Measurements from ENCODE around the gene LYL1. TPM values are rescaled to one million over a fixed set of nuclear protein-coding genes. Genes with fewer than 3 reads are reported as not detected.

The LYL1 gene
- total and polyA plus RNA-seq, 9 of the 15 experiments (the other 6 are each of a cell fraction or from before 2014, with no cell fraction given) = 1.3 to 266 (median 34.0) TPM

GRCh38 chr19:13069415-13070359 lies 33.0 kb downstream of the LYL1 start (continued):
- TF ChIP-seq, protein P1, sequence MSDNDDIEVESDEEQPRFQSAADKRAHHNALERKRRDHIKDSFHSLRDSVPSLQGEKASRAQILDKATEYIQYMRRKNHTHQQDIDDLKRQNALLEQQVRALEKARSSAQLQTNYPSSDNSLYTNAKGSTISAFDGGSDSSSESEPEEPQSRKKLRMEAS (CRISPR knock-in tag; IDR thresholded peaks at IDR 0.05) = peak; percentile 78
- peak; percentile 62; the same call in 1 of the 2 replicates for TF ChIP-seq SMARCA5 (IDR thresholded peaks at IDR 0.05)
- no peak for TF ChIP-seq ZNF121 (CRISPR knock-in tag; conservative IDR thresholded peaks at IDR 0.05)
- peak; percentile 64 for TF ChIP-seq MEIS2 (IDR thresholded peaks at IDR 0.05; ENCODE audit: partially characterized antibody)
- 0 out of 2 replicates have a peak, but pooled peaks have one; percentile 72 for TF ChIP-seq CCAR2 (IDR thresholded peaks at IDR 0.05; ENCODE audit: low read depth, low read length)
- TF ChIP-seq, protein P2, sequence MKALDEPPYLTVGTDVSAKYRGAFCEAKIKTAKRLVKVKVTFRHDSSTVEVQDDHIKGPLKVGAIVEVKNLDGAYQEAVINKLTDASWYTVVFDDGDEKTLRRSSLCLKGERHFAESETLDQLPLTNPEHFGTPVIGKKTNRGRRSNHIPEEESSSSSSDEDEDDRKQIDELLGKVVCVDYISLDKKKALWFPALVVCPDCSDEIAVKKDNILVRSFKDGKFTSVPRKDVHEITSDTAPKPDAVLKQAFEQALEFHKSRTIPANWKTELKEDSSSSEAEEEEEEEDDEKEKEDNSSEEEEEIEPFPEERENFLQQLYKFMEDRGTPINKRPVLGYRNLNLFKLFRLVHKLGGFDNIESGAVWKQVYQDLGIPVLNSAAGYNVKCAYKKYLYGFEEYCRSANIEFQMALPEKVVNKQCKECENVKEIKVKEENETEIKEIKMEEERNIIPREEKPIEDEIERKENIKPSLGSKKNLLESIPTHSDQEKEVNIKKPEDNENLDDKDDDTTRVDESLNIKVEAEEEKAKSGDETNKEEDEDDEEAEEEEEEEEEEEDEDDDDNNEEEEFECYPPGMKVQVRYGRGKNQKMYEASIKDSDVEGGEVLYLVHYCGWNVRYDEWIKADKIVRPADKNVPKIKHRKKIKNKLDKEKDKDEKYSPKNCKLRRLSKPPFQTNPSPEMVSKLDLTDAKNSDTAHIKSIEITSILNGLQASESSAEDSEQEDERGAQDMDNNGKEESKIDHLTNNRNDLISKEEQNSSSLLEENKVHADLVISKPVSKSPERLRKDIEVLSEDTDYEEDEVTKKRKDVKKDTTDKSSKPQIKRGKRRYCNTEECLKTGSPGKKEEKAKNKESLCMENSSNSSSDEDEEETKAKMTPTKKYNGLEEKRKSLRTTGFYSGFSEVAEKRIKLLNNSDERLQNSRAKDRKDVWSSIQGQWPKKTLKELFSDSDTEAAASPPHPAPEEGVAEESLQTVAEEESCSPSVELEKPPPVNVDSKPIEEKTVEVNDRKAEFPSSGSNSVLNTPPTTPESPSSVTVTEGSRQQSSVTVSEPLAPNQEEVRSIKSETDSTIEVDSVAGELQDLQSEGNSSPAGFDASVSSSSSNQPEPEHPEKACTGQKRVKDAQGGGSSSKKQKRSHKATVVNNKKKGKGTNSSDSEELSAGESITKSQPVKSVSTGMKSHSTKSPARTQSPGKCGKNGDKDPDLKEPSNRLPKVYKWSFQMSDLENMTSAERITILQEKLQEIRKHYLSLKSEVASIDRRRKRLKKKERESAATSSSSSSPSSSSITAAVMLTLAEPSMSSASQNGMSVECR (CRISPR knock-in tag; IDR thresholded peaks at IDR 0.05) = no peak
- peak; percentile 66 for TF ChIP-seq JUND (IDR thresholded peaks at IDR 0.05; ENCODE audit: borderline replicate concordance, low read depth, low read length)
- TF ChIP-seq JUND (tag; IDR thresholded peaks at IDR 0.05; ENCODE audit: borderline replicate concordance, low read depth, low read length) = peak; percentile 30; the same call in 1 of the 3 replicates
- TF ChIP-seq BCL6 (CRISPR knock-in tag; IDR thresholded peaks at IDR 0.05) = 0 out of 2 replicates have a peak, but pooled peaks have one; percentile 56
- TF ChIP-seq HDAC3 (IDR thresholded peaks at IDR 0.05; ENCODE audit: borderline replicate concordance, partially characterized antibody) = no peak
- TF ChIP-seq, protein P3, sequence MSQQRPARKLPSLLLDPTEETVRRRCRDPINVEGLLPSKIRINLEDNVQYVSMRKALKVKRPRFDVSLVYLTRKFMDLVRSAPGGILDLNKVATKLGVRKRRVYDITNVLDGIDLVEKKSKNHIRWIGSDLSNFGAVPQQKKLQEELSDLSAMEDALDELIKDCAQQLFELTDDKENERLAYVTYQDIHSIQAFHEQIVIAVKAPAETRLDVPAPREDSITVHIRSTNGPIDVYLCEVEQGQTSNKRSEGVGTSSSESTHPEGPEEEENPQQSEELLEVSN (IDR thresholded peaks at IDR 0.05; ENCODE audit: borderline replicate concordance in 1 of 2, extremely low read depth in 1 of 2, insufficient read depth in 1 of 2, insufficient read length in 1 of 2, low read depth in 1 of 2, low read length in 1 of 2, poor library complexity in 1 of 2, severe bottlenecking in 1 of 2) = no peak
- no peak for TF ChIP-seq NFXL1 (CRISPR knock-in tag; IDR thresholded peaks at IDR 0.05)
- TF ChIP-seq ZNF384 (IDR thresholded peaks at IDR 0.05; ENCODE audit: low read depth, low read length) = peak; percentile 86
- no peak for TF ChIP-seq XRCC3 (IDR thresholded peaks at IDR 0.05)
- peak; percentile 68 to 98; a peak in 3 of 4 replicates for TF ChIP-seq RCOR1 (IDR thresholded peaks at IDR 0.05; ENCODE audit: borderline replicate concordance in 1 of 2, low read depth in 2 of 2, low read length in 2 of 2)
- 0 out of 2 replicates have a peak, but pooled peaks have one; percentile 24 for TF ChIP-seq ZBTB26 (CRISPR knock-in tag; IDR thresholded peaks at IDR 0.05)
- peak; percentile 97 for TF ChIP-seq CC2D1A (IDR thresholded peaks at IDR 0.05)

Measured in K562 (cell line).